Bone marrow (tissue), 2 donors: Measurements from ENCODE around the gene CDH4.

Source experiments
- DNase-seq, 2 donors: peaks; one replicate each; lab custom pipeline; 2025; lab: John Stamatoyannopoulos, UW

Gene CDH4

DNA sequence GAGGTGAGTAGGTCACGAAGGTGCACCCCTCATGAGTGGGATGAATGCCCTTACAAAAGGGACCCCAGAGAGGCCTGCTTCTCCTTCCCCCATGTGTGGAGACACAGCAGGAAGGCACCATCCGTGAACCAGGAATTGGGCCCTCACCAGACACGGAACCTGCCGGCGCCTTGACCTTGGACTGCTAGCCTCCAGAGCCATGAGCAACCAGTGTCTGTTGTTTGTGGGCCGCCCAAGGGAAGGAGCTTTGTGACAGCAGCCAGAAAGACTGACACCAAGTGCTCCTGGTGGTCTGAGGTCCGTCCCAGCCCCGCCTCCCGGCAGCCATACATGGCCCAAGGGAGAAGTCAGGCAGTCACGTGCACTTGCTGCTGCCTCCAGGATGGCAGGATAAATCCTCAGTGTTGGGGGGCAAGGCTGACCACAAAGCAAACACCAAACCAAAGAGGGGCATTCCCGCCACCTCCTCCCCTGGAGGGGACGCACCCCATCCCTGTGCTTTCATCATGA, 29.3 kb downstream of the CDH4 start:
- DNase-seq = no peak

DNA sequence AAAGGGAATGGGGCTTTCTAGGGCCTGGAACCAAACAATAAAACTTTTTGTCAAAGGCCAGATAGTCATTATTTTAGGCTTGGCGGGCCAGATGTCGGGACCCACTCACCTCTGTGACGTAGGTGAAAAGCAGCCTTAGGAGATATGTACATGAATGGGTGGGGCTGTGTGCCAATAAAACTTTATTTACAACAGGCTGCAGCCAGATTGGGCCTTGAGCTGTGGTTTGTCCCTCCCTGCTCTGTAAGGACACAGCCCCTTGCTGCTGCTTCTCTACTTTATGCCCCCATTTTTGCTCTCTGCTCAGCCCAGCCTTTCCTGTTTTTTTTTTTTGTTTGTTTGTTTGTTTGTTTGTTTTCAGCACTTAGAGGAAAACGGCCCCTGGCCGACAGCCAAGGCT, 32.7 kb downstream of the CDH4 start:
- DNase-seq = no peak

DNA sequence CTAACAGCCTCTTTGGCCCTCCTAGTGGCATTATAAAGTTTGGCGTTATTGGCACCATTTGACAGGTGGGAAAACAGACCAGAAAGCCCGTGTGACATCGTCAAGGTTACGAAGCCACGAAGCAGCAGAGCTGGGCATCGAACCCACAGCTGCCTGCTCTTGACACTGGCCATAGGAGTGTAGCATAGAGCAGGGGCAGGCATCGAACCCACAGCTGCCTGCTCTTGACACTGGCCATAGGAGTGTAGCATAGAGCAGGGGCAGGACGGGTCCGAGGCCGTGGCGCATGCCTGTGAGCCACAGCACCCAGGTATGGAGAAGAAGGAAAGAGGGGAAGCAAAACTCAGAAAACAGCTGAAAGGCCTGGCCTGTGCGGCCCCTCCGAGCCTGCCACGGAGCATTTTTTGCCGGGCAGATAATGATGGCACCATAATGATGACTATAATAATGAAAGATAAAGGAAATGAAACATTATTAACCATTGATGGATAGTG, 33.1 kb downstream of the CDH4 start:
- no peak for DNase-seq

DNA sequence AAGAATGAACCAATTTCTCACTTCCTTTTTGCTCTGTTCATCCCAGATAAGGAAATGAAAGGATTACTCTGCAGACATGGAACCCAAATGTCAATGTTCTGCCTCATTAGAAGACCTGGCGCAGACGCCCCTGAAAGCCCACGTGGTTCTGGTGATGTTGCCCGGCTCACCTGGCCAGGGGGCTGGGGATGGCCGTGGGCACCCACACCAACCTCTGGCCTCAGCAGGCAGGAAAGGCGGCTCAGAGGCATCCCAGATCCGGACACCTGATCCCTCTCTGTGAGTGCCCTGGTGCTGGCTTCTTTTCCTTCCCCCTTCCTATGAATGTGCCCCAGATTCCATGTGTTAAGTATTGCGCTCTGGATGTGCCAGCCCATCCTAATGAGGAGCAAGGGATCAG, 33.6 kb downstream of the CDH4 start:
- DNase-seq = no peak

DNA sequence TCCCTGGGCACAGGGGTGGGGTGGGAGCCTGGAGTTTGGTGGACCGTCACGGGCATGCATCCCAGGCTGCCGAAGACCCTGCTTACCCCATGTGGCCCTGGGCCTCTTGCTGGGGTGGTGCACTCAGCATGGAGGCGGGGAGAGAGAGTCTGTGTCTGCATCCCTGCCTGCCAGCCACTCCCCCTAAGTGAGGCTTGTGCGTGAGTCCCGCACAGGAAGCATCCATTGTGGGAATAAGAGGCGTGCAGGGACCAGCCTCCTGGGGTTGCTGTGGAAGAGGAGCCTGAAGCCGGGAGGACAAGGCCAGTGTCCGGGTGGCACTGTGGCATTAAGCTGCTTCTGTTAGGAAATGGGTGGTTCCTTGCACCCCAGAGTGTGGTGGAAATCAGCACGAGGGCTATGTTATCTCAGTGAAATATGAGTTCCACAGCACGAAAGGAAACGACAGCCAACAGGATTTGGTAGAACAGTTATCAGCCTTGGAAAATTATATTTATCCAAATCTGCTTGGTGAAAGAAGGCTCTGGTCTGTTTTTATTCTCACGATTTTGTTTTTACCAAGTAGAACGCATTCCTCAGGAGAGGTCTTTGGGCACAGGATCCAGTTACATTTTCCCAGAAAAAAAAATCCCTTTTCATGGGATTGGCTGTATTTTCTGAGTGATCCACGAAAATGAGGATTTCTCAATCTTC, 35.7 kb downstream of the CDH4 start:
- DNase-seq = no peak

DNA sequence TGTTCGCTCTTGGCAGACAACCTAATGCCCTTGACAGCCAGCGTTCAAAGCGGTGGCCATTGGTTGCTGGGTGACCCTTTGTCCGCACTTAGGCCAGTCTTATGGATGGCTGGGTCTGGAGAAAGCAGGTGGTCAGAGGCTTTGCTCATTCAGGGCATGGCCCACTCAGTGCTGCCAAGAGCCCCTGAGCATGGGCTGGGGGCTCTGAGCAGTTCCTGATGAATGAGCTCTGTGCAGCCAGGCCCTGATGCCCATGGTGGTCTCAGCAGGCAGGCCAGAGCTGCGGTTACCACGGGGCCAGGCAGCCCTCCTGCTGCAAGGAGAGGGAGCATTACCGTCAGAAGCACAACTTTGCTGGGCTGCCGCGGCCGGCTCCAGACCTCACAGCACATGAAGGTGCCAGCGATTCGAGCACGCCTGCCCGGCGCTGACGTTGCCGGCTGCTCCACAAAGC, 36.3 kb downstream of the CDH4 start:
- no peak for DNase-seq

DNA sequence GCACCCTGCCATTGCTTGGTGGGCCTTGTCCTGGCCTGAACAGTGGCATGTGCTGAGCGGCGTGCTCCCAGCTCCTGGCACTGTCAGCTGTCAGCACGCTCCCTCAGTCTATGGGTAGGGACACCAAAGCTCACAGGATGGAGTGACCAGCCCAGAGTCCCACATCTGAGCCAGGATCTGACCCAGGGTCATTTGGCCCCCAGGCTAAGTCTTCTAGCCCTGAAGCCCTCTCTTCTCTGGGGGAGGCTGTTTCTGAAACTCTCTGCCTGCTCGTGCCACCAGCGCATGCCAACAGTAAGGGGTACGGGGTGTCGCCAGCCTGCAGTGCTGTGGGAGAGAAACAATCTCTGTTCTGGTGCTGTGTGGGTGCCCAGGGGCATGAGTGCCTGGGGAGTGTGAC, 37.1 kb downstream of the CDH4 start:
- DNase-seq = no peak

DNA sequence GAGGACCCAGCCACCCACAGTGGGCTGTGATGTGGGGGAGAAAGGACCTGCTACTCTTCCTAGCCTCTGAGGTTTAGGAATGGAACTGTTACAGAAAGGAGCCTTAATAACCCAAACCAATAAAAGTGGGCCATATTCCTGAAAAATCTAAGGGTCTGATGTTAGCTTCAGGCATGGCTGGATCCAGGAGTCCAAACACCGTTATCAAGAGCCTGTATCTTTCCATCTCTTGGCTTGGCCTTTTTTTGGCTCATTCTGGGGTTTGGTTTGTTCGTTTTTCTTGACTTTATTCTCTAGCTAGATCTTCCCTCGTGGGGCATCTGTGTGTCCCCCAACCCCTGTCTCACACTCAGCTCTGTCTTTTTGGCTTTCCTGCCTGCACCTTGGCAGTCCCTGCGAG, 38.7 kb downstream of the CDH4 start:
- DNase-seq = no peak

DNA sequence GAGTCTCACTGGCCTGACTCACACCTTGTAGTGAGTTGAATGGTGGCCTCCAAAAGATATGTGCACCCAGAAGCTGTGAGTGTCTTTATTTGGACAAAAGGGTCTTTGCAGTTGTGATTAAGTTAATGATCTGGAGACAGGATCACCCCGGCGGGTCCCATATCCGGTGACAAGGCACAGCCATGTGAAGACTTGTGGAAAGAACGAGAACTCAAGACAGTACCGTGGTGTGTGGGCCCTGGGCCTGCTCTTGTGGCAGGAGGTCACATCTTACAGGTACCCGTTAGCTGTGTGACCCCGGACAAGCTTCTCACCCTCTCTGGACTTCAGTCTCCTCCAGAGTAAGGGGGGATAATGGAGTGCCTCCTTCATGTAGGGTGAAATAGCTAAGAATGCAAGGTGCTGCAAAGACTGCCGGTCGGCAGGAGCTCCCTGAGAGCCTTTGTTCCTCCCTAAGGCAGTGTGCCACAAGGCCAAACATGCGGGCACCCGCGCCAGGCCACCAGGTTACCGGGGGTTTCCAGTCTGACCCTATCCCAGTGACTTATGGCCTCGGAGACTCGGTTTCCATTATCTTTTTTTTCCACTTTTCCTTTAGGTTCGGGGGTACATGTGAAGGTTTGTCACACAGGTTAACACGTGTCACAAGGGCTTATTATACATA, 39.2 kb downstream of the CDH4 start:
- DNase-seq = no peak

DNA sequence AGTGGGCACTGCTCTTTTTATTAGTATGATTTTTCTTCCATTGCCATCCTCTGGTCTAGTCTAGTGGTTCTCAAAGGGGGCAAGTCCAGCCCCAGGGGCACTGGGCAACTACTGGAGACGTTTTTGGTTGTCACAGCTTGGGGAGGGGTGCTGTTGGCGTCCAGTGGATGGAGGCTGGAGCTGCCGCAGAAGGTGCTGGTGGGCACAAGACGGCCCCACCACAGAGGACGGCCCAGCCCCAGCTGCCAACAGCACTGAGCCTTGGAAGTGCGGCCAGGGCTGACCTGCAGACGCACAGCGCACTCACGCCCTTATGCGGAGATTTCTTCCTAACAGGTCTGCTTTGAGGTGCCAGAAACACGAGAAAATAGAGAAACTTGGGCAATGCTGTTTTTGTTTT, 40.3 kb downstream of the CDH4 start:
- no peak for DNase-seq

DNA sequence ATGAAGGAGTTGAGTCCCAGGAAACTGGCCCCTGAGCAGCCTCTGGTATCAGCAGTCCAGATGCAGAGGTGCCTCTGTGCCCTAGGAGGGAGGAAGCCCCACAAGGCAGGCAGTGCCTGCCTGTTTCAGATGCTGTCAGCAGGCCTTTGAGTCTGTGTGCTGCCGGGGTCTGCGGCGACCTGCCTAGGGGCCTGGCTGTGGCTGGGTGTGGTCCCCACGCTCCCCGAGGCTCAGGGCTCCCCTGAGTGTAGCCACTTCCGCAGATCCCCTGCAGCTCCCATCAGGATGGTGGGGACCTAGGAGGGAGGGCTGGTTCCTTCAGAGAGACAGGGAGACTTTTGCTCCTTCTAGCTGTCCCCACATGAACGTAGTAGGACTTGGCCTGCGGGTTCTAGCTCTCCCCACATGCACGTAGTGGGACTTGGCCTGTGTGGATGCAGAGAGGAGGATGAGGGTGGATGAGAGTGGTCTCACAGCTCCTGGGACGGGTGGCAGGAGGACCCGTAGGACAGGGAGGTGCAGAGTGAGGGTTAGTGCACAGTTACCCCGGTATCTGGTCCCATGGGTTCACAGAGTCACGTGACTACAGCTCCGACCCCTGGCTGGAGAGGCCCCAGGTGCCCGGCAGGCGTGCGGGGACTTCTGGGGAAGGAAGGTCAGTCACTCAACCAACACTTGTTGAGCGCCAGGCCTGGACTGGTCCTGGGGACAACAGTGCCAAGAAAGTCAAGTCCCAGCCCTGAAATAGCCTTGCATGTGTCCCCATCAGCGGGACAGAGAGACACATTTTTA, 41.0 kb downstream of the CDH4 start:
- DNase-seq = no peak

DNA sequence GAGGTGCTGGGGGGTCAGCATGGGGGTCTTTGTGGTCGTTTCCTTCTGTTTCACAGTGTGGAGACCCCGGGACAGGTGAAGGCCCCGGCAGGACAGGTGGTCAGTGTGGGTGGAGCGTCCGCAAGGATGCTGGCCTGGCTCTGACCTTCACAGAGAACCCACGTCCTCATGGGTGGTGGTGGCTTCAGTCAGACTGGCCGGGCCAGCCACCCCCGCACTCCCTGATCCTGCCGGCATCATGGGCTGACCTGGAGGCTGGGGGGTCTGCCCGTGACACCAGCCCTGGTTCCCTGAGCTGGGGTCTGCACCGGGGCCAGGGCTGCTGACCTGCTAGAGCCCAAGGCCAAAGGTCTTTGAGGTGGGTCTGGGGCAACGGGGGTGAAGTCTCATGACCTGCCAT, 41.9 kb downstream of the CDH4 start:
- DNase-seq = no peak

DNA sequence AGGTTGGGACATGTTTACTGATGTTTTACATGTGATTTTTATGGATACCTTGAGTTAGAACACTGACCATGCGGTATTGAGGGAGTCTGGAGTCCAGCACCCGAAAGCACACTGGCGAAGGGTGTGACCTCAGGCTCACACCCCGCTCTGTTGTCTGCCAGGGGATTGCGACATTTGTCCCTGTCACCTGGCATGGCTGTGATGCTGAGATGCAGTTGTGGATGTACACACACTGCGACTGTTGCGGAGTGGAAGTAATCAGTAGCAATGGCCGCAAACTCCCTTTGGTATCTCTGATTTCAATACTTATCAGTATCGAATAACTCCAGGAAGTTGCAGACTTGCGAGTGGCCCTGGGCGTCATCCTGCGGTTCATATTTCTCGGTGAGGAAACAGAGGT, 43.2 kb downstream of the CDH4 start:
- DNase-seq = no peak

DNA sequence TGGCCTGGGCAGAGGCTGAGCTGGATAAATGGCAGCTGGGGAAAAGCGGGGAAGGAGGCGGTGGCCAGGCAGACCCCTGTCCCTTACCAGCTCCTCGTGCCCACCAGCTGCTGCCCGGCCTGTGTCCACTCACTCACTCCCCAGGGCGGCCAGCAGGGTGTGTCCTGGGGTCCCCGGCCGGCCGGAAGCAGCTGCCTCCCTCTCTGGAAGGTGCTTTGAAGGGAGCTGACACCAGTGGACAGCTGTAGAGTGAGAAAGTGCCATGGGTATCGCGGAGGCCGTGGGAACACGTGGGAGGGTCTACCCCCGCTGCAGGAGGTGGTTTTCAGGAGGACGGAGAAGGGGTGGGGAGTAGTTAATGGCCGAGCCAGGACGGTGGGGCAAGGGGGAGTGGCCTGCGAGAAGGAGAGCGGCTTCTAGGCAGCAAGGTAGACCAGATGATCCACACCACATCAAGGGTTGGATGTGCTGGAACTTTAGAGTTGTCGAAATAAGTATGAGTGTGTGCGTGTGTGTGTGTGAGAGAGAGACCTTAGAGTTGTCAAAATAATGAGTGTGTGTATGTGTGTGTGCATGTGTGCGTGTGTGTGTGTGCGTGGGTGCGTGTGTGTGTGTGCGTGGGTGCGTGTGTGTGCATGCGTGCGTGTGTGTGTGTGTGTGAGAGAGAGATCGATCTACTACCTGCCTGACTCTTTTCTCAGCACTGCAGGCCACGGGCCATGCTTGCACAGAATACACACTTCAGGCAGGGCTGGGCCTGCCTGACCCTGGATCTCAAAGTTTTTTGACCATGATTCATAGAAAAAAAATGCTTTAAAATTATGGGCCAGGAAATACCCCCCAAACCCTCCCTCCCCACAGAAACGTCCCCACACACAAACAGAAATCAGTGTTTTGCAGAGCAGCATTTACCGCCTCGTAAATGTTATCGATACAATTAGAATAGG, 43.9 kb downstream of the CDH4 start:
- no peak for DNase-seq

DNA sequence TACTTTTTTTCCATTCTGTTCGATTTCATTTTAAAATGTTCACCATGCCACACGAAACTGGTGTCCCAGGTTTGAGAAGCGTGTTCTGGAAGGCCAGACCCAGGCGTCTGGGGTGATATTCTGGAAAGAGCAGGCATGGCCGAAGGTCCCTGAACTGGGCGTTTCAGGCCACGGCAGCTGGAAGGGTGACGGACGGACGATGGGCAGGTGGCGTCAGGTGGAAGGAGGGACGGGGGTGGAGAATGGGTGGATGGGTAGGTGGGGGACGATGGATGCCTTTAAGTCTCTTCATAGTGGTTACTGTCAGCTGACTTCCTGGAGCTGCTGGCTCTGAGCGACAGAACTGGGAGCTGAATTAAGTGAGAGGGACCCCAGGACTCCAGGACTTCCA, 44.6 kb downstream of the CDH4 start:
- DNase-seq = no peak

DNA sequence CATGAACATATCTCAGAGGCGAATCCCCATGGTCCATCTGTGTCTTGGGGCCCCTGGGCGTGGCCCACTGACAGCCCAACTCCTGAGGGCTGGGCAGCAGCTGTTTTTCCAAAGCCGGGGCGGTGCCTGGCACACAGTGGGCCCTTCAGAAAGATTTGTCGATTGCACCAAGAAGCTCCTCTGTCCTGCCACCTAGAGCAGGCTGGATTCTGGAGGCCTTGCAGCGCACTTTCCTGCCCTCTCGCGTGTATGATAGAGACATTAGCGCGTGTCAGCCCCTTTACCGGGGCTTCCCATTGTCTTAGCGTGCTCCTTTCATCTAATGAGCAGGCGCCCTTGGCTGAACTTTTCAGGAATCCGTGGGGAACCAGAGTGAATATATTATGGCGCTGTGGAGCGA, 45.4 kb downstream of the CDH4 start:
- no peak for DNase-seq

DNA sequence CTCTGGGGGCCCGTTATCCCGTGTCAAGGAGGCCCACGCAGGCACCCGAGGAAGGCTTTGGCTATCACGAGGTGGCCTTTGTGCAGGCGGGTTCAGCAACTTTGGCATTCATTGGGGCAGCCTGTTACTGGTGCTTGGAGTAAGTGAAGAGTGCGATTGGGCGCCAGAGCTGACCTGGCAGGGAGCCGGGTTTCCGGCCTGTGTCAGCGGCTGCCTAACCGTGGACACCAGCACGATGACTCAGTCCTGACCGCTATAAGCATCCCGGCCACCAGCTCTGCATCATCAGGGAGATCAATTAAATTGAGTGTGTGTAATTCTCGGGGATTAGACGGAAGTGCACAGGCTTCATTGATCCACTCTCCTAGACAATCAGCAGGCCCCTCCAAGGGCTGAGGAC, 45.9 kb downstream of the CDH4 start:
- DNase-seq = no peak

DNA sequence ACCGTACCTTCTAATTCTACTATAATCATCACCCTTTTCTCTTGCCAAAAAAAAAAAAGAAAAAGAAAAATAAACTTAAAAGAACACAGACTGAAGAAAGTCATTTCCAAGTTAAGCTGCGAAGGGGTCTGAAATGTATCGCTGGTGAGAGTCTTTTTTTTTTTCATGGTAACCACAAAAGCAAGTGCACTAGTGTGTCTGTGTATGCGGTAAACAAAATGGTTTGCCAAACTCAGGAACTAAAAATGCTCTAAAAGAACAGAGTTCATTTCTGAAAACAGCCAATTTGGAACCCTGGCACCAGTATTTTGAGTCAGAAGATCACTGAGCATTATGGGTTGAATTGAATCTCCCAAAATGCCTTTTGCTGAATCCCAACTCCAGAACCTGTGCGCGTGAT, 46.6 kb downstream of the CDH4 start:
- DNase-seq = no peak

DNA sequence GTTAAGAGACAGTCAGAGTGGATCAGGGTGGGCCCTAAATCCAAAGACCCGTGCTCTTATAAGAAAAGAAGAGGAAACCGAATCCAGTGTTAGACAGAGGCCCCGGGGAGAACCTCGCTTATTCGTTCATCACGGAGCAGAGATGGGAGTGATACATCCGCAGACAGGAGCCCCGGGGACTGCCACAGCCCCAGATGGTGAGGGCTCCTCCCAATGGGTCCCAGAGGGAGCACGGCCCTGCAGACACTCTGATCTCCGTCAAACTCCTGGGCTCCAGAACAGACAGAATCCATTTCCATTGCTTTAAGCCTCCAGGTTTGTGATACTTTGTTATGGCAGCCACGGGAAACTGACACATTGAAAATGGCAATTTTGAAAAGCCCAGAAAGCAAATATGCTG, 47.0 kb downstream of the CDH4 start:
- no peak for DNase-seq

DNA sequence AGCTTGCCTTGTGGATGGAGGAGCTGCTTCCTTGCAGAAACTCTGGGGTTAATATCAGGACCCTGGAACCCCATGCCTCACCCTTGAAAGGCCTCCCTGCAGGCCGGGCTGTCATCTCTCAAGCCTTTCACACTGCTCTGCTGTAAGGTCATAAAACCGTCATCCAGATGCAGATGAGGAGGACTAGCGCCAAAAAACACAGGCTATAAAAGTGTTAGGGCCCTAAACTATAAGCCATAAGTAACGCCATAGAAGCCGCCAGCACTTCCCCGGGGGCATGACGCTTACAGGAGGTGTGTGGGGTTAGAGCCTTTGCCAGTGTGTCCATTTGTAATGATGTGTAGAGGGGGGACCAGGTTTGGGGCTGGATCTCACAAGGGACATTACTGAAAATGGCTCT, 47.6 kb downstream of the CDH4 start:
- no peak for DNase-seq

DNA sequence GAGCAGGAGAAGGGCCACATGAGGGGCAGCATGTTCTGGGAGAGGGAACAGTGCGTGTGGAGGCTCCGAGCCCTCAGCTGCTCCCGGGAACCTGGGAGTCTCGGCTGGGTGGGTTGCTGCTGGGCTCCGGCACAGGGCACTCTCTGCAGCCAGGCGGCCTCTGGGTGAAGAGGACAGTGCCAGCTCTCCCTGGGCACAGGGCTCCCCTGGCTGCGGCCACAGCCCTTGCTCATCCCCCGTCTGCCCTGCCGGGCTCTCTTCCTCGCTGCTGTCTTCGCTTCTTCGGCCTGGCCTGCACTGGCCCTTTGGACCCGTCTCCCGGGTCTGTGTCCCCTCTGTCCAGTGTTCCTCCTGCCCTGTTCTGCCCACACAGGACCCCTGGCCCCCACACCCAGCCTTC, 48.2 kb downstream of the CDH4 start:
- DNase-seq = no peak

DNA sequence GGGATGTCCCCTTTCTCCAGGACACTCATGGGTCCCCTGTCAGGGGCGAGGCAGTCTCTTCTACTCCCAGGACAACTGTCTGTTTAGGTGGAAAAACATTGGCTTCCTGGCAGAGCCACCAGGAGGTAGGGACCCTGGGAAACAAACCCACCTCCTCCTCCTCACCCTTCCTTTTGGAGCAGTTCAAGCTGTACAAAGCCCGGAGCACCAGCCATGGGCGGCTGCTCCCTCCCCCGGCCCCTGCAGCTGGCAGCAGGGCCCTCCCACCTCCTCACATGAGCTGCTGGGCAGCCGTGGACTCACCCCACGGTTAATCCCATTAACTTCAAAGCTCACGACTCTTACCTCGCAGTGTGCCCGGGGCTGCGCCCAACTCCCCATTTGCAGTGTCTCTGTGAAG, 48.6 kb downstream of the CDH4 start:
- DNase-seq = no peak
